Renal pelvis (tissue), 4 donors: ENCODE measurements around the gene H6PD. TPM values are rescaled to one million over a fixed set of nuclear protein-coding genes. Genes with fewer than 3 reads are reported as not detected.

Experiments used
- DNase-seq: peaks from one replicate; pipeline ENCODE4 v3.0.0-alpha.2; 2013
- polyA plus RNA-seq, 3 donors: library from polyadenylated mRNA; unstranded; fragments of 120-200 nt; gene quantifications; one replicate each; pipeline ENCODE4 v1.2.1, GENCODE V29; 2013; ENCODE audit not compliant: insufficient read length in 3 of 3

Gene H6PD
- polyA plus RNA-seq, 3 donors = 36.1 to 45.2 (median 39.3) TPM

DNA sequence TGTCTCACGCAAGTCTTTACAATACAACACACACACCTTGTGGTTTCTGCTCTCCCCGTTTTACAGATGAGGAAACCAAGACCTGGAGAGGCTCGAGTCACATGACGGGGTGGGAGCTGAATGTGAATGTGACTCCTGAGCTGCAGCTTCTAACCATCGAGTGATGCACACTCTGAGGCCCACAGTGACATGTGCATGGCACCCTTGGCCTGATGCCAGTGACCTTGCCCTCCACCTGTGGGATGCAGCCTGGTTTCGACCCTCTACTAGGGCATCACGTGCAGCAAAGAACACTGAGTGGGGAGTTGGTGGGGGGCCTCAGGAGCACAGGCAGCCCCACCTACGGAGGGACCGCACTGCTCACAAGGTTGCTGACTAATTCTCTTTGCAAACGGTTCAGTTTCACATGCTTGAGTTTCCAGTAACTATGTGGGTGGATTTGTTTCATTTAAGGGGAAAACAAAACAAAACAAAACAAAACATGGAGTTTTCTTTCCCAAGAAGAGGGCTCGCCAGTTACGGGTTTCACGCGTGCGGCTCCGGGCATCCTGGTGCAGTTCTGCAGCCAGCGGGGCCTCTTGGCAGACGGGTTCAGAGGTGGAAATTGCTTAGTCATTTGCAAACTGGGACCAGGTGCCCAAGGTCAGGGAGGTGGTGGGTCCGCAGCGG lies 81.0 kb downstream of the H6PD start:
- no peak for DNase-seq

DNA sequence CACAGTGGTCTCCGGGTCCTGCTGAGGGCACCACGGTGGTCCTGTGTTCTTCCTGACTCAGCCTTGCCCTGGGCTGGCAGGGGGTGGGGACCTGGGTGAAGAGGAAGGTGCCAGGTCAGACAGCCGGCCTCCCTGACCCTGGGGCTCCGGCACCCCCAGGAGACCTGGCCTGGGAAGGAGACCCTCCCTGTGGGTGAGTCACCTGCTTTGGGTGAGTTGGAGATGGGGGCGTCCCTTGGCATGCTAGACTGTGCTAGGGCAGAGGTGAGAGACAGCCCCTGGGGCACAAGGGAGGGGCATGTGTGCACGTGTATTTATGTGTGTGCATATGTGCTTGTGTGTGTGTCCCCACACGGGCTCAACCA lies 81.5 kb downstream of the H6PD start:
- no peak for DNase-seq

DNA sequence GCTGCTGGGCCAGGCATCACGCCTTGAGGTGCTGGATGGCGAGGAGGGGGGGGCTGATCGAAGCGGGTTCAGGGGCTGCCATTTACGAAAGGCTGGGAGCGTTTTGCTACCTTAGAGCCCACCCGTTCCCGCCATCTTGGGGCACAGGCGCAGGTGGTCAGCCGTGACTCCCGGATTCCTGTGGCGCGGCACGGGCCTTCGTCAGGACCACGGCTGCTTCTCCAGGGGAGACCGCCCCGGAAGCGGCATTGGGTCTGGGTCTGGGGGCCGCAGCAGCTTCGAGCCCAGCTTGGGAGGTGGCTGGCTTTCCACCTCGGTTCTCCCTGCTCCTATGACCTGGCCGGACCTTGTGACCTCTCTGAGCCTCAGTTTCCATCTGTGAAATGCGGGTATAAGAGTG lies 81.9 kb downstream of the H6PD start:
- no peak for DNase-seq

DNA sequence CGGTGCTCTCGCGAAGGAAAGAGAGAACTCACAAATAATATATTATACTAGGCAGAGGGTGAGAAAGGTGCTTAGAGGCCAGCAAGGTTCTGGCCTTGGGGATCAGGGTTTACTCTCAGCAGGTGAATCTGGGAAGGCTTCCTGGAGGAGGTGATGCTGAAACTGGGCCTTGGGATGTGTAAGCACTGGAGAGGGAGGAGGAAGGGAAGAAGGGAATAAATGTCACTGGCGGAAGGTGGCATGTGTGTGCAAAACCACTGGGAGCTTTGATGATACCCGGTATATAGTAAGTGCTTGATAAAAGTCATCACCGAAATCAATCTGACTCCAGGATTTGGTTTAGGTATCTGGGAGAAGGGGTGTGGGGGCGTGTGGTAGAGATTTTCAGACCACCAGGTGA lies 82.5 kb downstream of the H6PD start:
- no peak for DNase-seq

DNA sequence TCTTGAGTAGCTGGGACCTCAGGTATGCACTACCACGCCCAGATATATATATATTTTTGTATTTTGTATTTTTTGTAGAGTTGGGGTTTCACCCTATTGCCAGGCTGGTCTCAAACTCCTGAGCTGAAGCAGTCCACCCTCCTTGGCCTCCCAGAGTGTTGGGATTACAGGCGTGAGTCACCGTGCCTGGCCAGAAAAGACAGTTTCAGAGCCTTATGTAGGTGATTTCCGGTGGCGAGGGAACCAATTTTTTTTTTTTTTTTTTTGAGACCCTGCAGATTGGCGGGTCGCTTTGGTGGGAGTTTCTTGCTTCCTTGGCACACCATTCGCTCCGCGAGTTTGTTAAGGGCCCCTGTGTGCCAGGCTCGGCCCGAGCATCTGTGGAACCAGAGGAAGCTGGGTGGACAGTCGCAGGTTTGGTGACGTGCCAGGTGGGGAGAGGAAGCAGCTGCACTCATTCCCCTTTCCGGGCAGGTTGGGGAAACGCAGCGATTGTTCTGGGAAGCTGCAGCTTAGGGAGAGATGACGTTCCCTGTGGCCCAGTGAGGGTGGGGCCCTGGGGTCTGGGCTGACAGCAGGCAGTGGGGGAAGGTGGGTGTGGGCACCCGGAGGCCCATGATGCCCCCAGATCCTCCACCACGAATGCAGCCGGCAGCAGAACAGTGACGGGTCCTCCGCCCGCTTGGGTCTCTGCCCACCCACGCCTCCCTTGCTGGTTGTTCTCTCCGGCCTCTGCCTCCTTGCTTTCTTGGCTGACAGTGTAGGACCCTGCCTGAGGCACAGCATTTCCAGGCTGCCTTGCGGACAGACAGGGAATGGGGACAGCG lies 83.2 kb downstream of the H6PD start:
- DNase-seq = no peak

DNA sequence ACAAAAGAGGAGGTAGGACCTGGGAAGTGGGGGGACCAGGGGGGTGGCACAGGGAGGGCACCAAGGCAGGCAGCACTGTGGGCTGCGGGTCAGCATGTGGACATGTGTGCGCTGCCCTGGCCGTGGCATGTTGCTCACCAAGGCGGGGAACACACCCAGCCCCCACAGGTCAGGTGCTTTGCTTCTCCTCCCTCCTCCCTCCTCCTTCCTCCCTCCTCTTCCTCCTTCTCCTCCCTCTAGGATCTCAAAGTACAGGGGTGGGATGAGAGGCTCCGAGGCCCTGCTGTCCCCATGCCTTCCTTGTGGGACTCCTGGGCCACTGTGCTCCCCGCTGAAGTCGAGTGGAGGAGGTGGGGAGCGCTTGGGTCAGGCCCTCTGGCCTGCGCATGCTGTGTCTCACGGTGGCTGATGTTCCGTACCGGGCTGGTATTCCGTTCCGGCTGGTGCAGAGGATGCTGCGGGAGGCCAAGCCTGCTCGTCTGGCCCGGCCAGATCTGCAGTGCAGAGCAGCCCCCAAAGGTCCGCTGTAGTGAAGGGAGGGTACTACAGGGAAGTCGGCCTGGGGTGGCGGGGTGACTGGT lies 84.7 kb downstream of the H6PD start:
- DNase-seq = no peak

DNA sequence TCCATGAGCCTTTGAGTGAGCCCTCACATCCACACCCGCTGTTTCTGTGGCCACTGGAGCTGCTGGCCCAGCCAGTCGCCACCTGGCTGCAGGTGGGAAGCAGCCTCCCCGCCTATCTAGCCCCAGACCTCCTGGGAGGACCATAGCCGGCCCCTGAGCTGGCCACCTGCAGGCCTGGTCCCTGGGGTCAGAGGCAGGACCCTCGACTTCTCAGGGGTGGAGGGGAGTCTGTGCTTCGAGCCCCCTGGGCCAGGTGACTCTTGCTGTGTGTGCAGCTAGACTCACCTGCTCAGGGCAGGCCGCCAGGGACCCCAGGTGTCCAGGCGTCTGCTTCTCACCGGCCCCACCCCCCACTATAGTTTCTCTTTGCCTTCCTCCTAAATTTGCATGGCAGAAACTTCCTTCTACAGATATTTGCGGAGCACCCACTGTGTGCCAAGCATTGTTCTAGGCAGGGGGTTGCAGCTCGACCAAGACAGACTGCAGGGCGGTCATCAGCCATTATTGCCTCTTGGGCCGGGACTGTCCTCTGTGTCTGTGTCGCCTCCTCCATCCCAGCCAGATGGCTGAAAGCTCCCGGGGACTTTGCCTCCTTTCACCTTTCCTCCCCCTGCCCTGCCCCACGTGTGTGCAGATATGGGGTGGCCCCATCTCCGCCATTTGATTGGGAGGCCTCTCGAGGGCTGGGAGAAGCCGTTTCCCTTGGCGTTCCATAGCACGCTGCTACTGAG lies 85.4 kb downstream of the H6PD start:
- no peak for DNase-seq

Other genes starting within 250 kb of the H6PD start
- under 1 TPM in 1 of 3 donors, not detected in 2; 0.09 TPM for gene SLC2A7, start 208.4 kb upstream of the H6PD start, polyA plus RNA-seq
- gene SLC2A5, start 165.1 kb upstream of the H6PD start, polyA plus RNA-seq = 1 to 10 TPM in 2 of 3 donors, under 1 TPM in 1; 0.83 to 1.6 (median 1.3) TPM
- 1 to 10 TPM in 2 of 3 donors, under 1 TPM in 1; 0.98 to 1.8 (median 1.6) TPM for gene GPR157, start 105.7 kb upstream of the H6PD start, polyA plus RNA-seq
- gene SPSB1, start 58.1 kb downstream of the H6PD start, polyA plus RNA-seq = 10 to 100 TPM; 11.1 to 14.0 (median 11.4) TPM